ENCODE data around the gene TMBIM6. TPM values are rescaled to one million over a fixed set of nuclear protein-coding genes. Genes with fewer than 3 reads are reported as not detected.

Gene TMBIM6
- polyA plus RNA-seq, 2 of the 4 experiments (the other 2 are of a cell fraction), result 331 to 1,255 TPM

DNA sequence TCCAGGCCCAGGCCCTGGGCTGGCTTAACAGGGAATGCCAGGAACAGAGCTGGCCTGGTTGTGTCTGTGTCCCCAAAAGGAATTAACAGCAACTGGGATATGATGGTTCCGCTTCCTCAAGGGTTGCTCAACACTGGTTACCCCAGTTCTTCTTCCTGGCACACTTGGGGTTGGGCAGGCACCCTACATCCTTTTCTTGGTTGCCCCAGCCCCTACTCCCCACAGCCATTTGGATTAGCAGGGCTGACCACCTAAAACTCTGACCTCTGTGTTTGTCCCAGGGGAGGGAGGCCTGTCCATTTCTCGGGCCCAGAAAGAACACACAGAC is 56.1 kb downstream of the TMBIM6 start:
- H3K4me2 ChIP-seq, result no peak overlapping the region
- ATAC-seq, result no peak
- CTCF ChIA-PET, result interaction anchor here (1.0 to 3.9 kb wide), 5 partner anchors 20 to 149 kb away, joined by 3 to 27 read pairs (median 7); partner anchors contain the start of gene TMBIM6
- 82% methylated on average over 2 of the region's 2 CpGs for WGBS (ENCODE audit: missing lambda C conversion rate)
- DNase-seq (ENCODE audit: low read depth in 1 of 2, low spot score in 1 of 2), result no peak
- POLR2A ChIA-PET, result no interaction called here
- H3K4me1 ChIP-seq, result 0 out of 3 replicates have a peak, but pooled peaks cover 6% of the 10 kb centered on the region
- H3K4me3 ChIP-seq, result no peak overlapping the region
- TF ChIP-seq ZFP36 (IDR thresholded peaks at IDR 0.05; ENCODE audit: borderline replicate concordance, partially characterized antibody) (no peak), CHD2 (IDR thresholded peaks at IDR 0.05; ENCODE audit: low read length, partially characterized antibody) (no peak), RNF2 (IDR thresholded peaks at IDR 0.05; ENCODE audit: borderline replicate concordance, low read depth) (no peak), TP53 (CRISPR knock-in tag; IDR thresholded peaks at IDR 0.05) (no peak), PHF8 (IDR thresholded peaks at IDR 0.05; ENCODE audit: borderline replicate concordance, low read depth) (no peak), GATA3 (IDR thresholded peaks at IDR 0.05; ENCODE audit: borderline replicate concordance) (no peak), EHMT2 (IDR thresholded peaks at IDR 0.05; ENCODE audit: low read depth) (no peak), ZC3H11A (IDR thresholded peaks at IDR 0.05) (no peak), POLR2A (IDR thresholded peaks at IDR 0.05; ENCODE audit: low read length) (no peak), NFE2L2 (conservative IDR thresholded peaks at IDR 0.05; ENCODE audit: low read length) (no peak)
- TF ChIP-seq, protein P1, sequence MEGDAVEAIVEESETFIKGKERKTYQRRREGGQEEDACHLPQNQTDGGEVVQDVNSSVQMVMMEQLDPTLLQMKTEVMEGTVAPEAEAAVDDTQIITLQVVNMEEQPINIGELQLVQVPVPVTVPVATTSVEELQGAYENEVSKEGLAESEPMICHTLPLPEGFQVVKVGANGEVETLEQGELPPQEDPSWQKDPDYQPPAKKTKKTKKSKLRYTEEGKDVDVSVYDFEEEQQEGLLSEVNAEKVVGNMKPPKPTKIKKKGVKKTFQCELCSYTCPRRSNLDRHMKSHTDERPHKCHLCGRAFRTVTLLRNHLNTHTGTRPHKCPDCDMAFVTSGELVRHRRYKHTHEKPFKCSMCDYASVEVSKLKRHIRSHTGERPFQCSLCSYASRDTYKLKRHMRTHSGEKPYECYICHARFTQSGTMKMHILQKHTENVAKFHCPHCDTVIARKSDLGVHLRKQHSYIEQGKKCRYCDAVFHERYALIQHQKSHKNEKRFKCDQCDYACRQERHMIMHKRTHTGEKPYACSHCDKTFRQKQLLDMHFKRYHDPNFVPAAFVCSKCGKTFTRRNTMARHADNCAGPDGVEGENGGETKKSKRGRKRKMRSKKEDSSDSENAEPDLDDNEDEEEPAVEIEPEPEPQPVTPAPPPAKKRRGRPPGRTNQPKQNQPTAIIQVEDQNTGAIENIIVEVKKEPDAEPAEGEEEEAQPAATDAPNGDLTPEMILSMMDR (IDR thresholded peaks at IDR 0.05), result no peak
- FAIRE-seq, result no peak
- H3K27ac ChIP-seq, result no peak overlapping the region
- no peaks in the 10 kb centered on the region for H3K9me3 ChIP-seq

DNA sequence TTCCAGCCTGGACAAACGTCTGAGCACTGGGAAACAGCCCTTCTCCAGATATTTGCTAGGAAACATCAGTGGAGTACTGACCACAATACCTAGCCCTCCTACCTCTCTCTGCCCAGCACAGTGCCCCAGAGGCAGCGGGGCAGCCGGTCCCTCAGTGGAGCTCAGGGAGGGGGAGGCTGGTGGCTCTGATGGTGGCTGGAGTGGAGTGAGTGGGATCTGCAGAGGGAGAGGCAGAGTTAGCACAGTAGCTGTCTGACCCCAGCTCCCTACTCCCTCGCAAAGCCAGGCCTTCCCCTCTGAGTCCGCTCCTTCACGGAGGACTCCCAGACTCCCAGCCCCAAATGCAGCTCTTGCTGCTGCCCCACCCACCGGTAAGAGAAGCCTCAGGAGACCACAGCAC is 56.9 kb downstream of the TMBIM6 start:
- H3K4me2 ChIP-seq, result no peak overlapping the region
- 0 out of 3 replicates have a peak, but pooled peaks cover 6% of the 10 kb centered on the region for H3K4me1 ChIP-seq
- H3K27ac ChIP-seq, result no peak overlapping the region
- no peaks in the 10 kb centered on the region for H3K9me3 ChIP-seq
- 0 out of 6 replicates have a peak, but pooled peaks of 1 of the 2 experiments have one; percentile 14 for ATAC-seq
- WGBS (ENCODE audit: missing lambda C conversion rate), result 86% methylated on average over 7 of the region's 7 CpGs
- FAIRE-seq, result no peak
- POLR2A ChIA-PET, result no interaction called here
- DNase-seq (ENCODE audit: low read depth in 1 of 2, low spot score in 1 of 2), result no peak
- TF ChIP-seq EHF (CRISPR knock-in tag; IDR thresholded peaks at IDR 0.05), result no peak
- CTCF ChIA-PET, result interaction anchor here (0.7 to 8.1 kb wide), 8 partner anchors 12 to 218 kb away, joined by 3 to 43 read pairs (median 4); no protein-coding TSS in a partner anchor
- no peak overlapping the region for H3K4me3 ChIP-seq

DNA sequence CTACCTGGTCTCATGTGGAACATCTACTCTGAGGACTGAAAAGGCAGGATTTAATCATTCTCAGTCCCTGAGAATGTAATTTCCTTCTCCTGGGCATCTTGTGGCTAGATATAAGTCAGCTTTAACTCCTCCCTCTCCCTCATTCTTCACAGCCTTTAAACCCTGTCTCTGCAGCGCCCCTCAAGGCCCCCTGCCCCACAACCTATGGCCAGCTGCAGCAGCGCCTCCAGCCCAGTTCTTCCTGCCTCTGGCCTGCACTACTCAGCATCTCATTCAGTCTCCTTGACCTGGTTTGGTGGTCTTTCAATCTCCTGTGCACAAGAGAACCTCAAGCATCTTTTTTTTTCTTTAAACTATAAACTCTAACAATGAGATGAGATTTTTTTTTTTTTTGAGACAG is 57.6 kb downstream of the TMBIM6 start:
- CTCF ChIA-PET, result interaction anchor here (0.7 to 8.1 kb wide), 8 partner anchors 12 to 441 kb away, joined by 3 to 43 read pairs (median 4); no protein-coding TSS in a partner anchor
- POLR2A ChIA-PET, result no interaction called here
- FAIRE-seq (no peak), DNase-seq (ENCODE audit: low read depth in 1 of 2, low spot score in 1 of 2) (no peak), ATAC-seq (no peak)
- Histone ChIP-seq H3K9me3 (no peaks in the 10 kb centered on the region), H3K4me3 (no peak overlapping the region), H3K27ac (no peak overlapping the region), H3K4me1 (0 out of 3 replicates have a peak, but pooled peaks cover 6% of the 10 kb centered on the region), H3K4me2 (no peak overlapping the region)
- WGBS (ENCODE audit: missing lambda C conversion rate), result 73% methylated on average over 2 of the region's 2 CpGs
- TF ChIP-seq RNF2 (IDR thresholded peaks at IDR 0.05; ENCODE audit: borderline replicate concordance, low read depth) (no peak), HEYL (CRISPR knock-in tag; IDR thresholded peaks at IDR 0.05) (no peak), CEBPB (IDR thresholded peaks at IDR 0.05) (no peak), FOXS1 (CRISPR knock-in tag; IDR thresholded peaks at IDR 0.05) (no peak), RFX5 (IDR thresholded peaks at IDR 0.05) (no peak), MAFK (IDR thresholded peaks at IDR 0.05; ENCODE audit: partially characterized antibody) (no peak), NR3C1 (IDR thresholded peaks at IDR 0.05) (no peak), RCOR1 (IDR thresholded peaks at IDR 0.05; ENCODE audit: low read depth, low read length) (no peak), BHLHE40 (IDR thresholded peaks at IDR 0.05; ENCODE audit: low read depth, low read length) (no peak), EP300 (IDR thresholded peaks at IDR 0.05) (no peak), NFE2L2 (conservative IDR thresholded peaks at IDR 0.05; ENCODE audit: low read length) (no peak), KDM1A (IDR thresholded peaks at IDR 0.05; ENCODE audit: low read depth) (no peak), MYC (IDR thresholded peaks at IDR 0.05; ENCODE audit: borderline replicate concordance, low read length) (no peak)
- TF ChIP-seq, protein P2, sequence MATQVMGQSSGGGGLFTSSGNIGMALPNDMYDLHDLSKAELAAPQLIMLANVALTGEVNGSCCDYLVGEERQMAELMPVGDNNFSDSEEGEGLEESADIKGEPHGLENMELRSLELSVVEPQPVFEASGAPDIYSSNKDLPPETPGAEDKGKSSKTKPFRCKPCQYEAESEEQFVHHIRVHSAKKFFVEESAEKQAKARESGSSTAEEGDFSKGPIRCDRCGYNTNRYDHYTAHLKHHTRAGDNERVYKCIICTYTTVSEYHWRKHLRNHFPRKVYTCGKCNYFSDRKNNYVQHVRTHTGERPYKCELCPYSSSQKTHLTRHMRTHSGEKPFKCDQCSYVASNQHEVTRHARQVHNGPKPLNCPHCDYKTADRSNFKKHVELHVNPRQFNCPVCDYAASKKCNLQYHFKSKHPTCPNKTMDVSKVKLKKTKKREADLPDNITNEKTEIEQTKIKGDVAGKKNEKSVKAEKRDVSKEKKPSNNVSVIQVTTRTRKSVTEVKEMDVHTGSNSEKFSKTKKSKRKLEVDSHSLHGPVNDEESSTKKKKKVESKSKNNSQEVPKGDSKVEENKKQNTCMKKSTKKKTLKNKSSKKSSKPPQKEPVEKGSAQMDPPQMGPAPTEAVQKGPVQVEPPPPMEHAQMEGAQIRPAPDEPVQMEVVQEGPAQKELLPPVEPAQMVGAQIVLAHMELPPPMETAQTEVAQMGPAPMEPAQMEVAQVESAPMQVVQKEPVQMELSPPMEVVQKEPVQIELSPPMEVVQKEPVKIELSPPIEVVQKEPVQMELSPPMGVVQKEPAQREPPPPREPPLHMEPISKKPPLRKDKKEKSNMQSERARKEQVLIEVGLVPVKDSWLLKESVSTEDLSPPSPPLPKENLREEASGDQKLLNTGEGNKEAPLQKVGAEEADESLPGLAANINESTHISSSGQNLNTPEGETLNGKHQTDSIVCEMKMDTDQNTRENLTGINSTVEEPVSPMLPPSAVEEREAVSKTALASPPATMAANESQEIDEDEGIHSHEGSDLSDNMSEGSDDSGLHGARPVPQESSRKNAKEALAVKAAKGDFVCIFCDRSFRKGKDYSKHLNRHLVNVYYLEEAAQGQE (IDR thresholded peaks at IDR 0.05), result no peak
- TF ChIP-seq, protein P3, sequence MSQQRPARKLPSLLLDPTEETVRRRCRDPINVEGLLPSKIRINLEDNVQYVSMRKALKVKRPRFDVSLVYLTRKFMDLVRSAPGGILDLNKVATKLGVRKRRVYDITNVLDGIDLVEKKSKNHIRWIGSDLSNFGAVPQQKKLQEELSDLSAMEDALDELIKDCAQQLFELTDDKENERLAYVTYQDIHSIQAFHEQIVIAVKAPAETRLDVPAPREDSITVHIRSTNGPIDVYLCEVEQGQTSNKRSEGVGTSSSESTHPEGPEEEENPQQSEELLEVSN (IDR thresholded peaks at IDR 0.05; ENCODE audit: borderline replicate concordance, low read depth), result no peak
- TF ChIP-seq, protein P1 (IDR thresholded peaks at IDR 0.05), result no peak
- TF ChIP-seq, protein P4, sequence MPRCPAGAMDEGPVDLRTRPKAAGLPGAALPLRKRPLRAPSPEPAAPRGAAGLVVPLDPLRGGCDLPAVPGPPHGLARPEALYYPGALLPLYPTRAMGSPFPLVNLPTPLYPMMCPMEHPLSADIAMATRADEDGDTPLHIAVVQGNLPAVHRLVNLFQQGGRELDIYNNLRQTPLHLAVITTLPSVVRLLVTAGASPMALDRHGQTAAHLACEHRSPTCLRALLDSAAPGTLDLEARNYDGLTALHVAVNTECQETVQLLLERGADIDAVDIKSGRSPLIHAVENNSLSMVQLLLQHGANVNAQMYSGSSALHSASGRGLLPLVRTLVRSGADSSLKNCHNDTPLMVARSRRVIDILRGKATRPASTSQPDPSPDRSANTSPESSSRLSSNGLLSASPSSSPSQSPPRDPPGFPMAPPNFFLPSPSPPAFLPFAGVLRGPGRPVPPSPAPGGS (IDR thresholded peaks at IDR 0.05), result no peak

Measured in A549 (cell line).